HG03159 (cell line): ENCODE measurements around the gene PARM1.
A peak's percentile ranks its signal among the peaks of the same experiment; 100 is the strongest.

Experiments used
- ATAC-seq: cut with Tn5 transposase; IDR thresholded peaks from one replicate; pipeline ENCODE4 v1.9.1; 2021; ENCODE audit warnings: mild to moderate bottlenecking, moderate library complexity; ENCODE audit not compliant: unreplicated experiment

PARM1 gene, protein sequence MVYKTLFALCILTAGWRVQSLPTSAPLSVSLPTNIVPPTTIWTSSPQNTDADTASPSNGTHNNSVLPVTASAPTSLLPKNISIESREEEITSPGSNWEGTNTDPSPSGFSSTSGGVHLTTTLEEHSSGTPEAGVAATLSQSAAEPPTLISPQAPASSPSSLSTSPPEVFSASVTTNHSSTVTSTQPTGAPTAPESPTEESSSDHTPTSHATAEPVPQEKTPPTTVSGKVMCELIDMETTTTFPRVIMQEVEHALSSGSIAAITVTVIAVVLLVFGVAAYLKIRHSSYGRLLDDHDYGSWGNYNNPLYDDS

GRCh38 chr4:74932832-74933561 is at the start of gene PARM1:
PARM1 (plus strand) TSS chr4:74933116; CDS start chr4:74933328, 212 bp downstream.
- peak; percentile 66 for ATAC-seq

GRCh38 chr4:74884266-74884665 is 48.6 kb upstream of the PARM1 start:
- no peak for ATAC-seq

GRCh38 chr4:74886484-74886883 is 46.4 kb upstream of the PARM1 start:
- no peak for ATAC-seq

GRCh38 chr4:74890341-74890740 is 42.6 kb upstream of the PARM1 start:
- ATAC-seq, result no peak

- ATAC-seq, result no peak
Measured at GRCh38 chr4:74891037-74891436, 41.9 kb upstream of the PARM1 start.

GRCh38 chr4:74893171-74893570 is 39.7 kb upstream of the PARM1 start:
- ATAC-seq, result no peak

DNA sequence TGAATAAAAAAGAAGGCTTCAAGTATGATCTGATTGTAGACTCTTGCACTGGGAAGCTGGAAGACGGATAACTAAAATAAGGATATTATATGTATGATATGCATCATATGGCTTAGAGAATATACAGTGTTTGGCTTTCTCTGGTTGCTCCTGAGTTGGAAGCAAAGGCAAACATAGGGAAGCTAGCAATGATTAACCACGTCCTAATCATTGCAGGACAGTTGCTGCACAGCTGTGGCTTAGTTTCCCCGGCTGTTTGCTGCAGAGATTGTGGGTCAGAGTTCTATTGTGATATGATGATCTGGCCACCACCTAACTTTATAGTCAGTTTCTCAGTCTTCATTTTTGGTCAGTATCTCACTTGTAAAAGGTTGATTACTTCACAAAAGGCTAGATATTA is 36.3 kb upstream of the PARM1 start:
- no peak for ATAC-seq

DNA sequence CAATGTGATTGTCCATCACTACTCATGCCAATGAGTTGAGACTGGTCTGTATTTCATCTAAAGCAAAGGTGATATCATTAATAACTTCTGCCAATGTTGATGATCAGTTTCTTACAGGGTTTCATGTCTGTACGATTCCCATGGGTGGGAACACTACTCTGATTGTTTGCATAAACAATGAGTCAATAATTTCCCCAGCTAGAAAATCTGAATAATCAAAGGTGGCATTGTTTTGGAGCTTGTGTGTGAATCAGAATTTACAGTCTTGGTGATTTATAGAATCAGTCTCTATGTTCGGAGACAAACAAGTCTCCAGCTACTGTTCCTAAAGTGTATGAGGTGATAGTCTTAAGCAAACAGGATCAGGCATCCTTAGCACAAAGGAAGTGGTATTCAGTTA is 35.5 kb upstream of the PARM1 start:
- no peak for ATAC-seq

DNA sequence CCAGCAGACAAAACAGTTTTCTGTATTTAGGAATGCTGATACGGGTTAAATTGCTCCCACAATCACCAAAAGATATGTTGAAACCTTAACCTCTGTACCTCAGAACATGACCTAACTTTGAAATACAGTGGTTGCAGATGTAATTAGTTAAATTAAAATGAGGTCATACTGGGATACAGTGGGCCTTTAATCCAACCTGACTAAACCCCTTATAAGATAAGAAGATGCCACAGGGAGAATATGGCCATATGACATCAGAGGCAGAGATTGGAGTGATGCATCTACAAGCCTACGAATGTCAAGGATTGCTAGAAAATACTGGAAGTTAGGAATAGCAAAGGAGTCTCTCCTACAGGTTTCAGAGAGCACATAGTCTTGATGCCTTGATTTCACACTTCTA is 32.1 kb upstream of the PARM1 start:
- no peak for ATAC-seq

DNA sequence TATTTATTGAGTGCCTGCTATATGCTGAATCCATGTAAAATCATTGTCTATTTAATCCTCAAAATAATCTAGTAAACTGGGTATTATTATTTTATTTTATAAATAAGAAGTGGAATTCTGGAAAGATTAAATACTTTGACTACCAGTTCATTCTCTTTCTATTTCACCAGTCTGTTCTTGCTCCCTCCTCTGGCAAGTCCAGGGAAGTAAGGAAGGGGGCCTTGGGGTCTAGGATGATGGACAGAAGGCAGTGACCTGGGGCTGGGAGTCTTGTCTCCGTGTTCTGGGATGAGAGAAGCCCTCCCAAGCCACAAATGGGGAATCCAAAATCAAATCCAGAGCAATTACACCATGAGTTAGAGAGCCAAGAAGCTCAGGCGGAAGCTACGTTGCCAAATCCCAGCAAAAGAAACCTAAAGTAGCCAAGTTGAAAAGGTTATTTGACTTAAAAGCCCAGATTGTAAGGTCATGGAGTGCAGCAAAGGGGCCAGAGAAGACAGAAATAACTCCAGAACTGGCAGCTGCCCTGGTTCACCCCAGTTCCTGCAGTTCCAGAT is 28.3 kb upstream of the PARM1 start:
- no peak for ATAC-seq

DNA sequence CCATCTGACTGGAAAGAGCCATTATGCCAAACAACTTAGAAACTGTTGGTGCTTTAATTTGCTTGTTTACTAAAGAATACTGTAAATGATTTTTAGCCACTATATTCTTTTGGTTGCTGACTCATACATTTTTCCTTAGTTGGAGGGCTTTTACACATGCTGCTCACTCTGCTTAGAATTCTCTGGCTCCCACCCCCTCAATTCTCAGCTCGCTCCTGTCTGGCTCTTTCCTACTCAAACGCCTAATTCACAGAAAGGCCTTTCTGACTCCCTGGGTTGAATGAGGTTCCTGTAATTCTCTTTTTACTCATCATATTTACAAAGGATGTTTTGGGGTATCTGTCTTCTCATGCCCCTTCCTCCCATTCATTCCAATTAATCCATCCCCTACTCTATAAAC is 26.1 kb upstream of the PARM1 start:
- ATAC-seq, result no peak

DNA sequence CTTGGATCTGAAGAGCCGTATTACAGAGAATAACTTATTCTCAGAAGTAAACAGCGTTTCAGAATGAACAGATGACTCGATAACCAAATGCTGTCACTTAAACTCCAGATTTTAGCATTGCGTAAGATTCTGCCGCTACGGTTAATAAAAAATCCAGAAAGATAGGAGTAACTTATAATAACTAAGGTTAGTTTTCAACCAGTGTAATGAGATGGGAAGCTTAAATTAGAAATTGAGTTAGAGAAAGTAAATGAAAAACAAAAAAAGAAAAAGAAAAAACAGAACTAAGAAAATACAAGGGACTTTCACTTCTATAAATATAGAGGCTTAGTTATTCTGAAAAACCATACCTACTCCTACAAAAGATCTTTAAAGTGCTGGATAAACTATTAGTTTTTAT is 13.1 kb upstream of the PARM1 start:
- peak; percentile 54 for ATAC-seq

GRCh38 chr4:74920704-74921103 is 12.2 kb upstream of the PARM1 start:
- ATAC-seq, result peak; percentile 54

DNA sequence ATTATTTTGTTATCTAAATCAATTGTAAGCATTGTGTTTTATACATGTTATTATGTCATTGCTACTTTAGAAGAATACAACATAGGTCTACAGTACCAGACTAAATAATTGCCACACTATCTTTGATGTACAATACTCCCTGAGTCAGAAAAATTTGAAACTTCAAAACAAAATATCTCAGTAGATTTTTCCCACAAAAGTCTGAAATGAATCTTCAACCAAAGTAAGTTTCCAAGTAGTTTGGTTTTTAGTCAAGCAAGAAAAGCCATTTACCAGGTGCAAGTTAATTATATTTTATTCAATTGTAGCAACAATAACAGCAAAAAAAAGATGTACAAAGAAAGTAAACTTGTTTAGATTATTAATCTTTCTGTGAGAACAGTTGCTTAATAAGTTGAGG is 11.4 kb upstream of the PARM1 start:
- no peak for ATAC-seq

- ATAC-seq, result no peak
Measured at GRCh38 chr4:74926007-74926406, 6.9 kb upstream of the PARM1 start.

DNA sequence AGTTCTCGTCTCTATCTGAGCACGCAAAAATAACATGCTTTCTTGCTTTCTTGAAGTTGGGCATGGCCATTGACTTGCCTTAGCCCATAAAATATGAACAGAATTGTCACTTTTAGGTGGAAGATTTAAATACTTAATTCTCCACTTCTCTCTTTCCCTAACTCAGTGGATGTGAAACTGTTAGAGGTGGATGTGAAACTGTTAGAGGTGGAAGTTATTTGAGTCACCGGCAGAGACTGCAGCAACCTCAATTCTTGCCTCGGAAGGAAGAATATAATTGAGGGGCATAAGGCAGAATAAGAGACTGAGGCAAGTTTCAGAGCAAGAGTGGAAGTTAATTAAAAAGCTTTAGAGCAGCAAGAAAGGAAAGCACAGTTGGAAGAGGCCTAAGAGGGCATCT is 2.8 kb upstream of the PARM1 start:
- peak; percentile 66 for ATAC-seq

DNA sequence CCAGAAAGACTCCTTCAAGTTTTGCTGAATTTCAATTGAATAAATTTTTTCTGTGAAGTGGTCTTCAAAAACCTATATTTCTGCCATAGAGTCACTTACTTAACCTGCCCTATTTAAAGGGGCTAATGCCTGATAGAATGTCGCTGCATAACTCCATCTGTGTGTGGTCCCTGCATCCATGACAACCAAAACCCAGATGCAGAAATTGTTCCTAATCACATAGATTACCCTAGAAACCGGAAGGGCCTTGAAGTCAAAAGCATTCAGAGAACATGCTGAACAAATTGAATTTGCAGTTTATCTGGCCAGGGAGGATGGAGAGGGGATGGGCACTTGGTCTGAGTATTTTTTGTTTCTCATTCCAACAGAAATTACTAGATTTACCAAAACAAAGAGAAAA is 1.5 kb upstream of the PARM1 start:
- ATAC-seq, result no peak

DNA sequence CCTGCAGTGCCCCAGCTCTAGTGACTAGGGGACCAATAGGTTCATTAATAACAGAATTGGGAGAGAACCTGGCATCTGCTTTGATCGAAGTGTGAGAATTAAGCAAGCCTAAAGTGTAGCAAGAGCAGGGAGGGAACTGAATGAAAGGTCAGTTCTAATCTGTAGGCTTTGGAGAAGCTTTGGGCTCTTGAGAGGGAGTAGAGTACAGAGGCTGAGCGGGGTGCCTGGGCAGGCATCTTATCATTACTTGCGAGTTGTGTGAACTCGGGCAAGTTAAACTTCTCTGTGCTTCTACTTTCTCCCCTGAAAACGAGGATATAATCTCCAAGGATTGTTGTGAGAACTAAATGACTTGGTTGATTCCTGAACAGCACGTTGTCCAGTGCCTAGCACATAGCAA is 906 bp upstream of the PARM1 start:
- ATAC-seq, result no peak

- ATAC-seq, result no peak
Measured at GRCh38 chr4:74933562-74934015, 673 bp downstream of the PARM1 start.

GRCh38 chr4:74934016-74934831 is 1.3 kb downstream of the PARM1 start:
- ATAC-seq, result no peak

GRCh38 chr4:74934888-74935287 is 2.0 kb downstream of the PARM1 start:
- no peak for ATAC-seq
